ENCODE measurements around the gene PRAMEF12. TPM values are rescaled to one million over a fixed set of nuclear protein-coding genes. Genes with fewer than 3 reads are reported as not detected.
"Not testable (repeated sequence)": the region's sequence is repeated elsewhere in the genome, so short reads cannot be mapped to it uniquely, and the experiment has no call there.

The PRAMEF12 gene
- total RNA-seq (2021) (not detected in 2 replicates), Bru-seq, nascent RNA (not detected), BruChase-seq, experiment 1, labeled RNA remaining after a 2-hour chase (not detected), BruChase-seq, experiment 2, labeled RNA remaining after a 6-hour chase (not detected)
- long read RNA-seq = 0 reads

DNA sequence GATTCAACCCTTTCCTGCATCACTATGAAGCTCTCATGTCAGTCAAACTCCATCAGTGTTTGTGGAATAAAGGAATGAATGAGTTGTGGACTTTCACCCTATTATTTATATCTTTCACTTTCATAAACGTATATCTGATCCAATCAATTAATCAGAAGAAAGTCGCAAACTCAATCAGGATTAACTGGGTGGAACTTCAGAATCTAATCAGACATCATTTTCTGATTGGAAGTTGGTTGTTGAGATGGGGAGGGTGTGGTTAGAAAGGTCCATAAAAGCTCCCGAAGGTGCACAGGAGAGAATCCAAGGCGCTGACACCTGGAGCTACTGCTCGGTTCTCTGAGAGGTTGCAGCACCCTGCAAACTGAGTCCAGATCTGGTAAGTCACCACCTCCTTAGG is at the start of gene PRAMEF12:
PRAMEF12 (plus strand) TSS at position 301 of the 400 bp plus-strand sequence. CDS start 1,130 bp downstream, outside the sequence.
- Histone ChIP-seq H3K9me3 (ENCODE audit: low read depth, low read length, poor library complexity, severe bottlenecking) (no peaks in the 10 kb centered on the region), H3K36me3 (ENCODE audit: insufficient read depth, low read length, poor library complexity, severe bottlenecking) (no peaks in the 10 kb centered on the region), H3K4me3 (ENCODE audit: low read depth, low read length, poor library complexity, severe bottlenecking) (no peak within 1 kb of the TSS), H3K4me1 (ENCODE audit: insufficient read depth, low read length, poor library complexity, severe bottlenecking) (no peaks in the 10 kb centered on the region), H3K27ac (ENCODE audit: low read depth, low read length, poor library complexity, severe bottlenecking) (no peak within 1 kb of the TSS), H3K27me3 (replicated peaks; ENCODE audit: insufficient read depth, low read depth, low read length, poor library complexity) (peaks cover 5% of the 10 kb centered on the region)
- BruUV-seq (replicated peaks) = no TSS peak
- intact Hi-C loops (cut with micrococcal nuclease; ENCODE audit: unreplicated experiment) = no loop called here
- TF ChIP-seq, protein P1, sequence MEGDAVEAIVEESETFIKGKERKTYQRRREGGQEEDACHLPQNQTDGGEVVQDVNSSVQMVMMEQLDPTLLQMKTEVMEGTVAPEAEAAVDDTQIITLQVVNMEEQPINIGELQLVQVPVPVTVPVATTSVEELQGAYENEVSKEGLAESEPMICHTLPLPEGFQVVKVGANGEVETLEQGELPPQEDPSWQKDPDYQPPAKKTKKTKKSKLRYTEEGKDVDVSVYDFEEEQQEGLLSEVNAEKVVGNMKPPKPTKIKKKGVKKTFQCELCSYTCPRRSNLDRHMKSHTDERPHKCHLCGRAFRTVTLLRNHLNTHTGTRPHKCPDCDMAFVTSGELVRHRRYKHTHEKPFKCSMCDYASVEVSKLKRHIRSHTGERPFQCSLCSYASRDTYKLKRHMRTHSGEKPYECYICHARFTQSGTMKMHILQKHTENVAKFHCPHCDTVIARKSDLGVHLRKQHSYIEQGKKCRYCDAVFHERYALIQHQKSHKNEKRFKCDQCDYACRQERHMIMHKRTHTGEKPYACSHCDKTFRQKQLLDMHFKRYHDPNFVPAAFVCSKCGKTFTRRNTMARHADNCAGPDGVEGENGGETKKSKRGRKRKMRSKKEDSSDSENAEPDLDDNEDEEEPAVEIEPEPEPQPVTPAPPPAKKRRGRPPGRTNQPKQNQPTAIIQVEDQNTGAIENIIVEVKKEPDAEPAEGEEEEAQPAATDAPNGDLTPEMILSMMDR (conservative IDR thresholded peaks at IDR 0.05; ENCODE audit: low read depth, low read length) = no peak
- no peak for TF ChIP-seq EZH2 (IDR thresholded peaks at IDR 0.05; ENCODE audit: borderline replicate concordance, low read depth, low read length, poor library complexity, severe bottlenecking)
- CTCF ChIA-PET = no interaction called here
- no peak for DNase-seq (ENCODE audit: low spot score)
- POLR2A ChIA-PET (ENCODE audit: low non-redundant PET) = no interaction called here

DNA sequence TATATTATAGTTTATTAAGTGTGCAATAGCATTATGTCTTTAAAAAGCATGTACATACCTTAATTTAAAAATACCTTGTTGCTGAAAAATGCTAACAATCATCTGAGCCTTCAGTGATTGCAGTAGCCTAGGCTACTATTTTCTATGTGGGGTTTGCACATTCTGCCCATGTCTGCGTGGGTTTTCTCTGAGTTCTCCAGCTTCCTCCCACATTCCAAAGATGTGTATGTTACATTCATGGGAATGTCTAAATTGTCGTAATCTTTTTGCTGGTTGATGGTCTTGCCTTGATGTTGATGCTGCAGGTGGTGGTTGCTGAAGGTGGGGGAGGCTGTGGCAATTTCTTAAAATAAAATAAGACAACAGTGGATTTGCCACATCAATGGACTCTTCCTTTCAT is 45.1 kb upstream of the PRAMEF12 start:
- peaks cover 3% of the 10 kb centered on the region for H3K9me3 ChIP-seq (ENCODE audit: low read depth, low read length, poor library complexity, severe bottlenecking)
- no TSS peak for BruUV-seq (replicated peaks)

DNA sequence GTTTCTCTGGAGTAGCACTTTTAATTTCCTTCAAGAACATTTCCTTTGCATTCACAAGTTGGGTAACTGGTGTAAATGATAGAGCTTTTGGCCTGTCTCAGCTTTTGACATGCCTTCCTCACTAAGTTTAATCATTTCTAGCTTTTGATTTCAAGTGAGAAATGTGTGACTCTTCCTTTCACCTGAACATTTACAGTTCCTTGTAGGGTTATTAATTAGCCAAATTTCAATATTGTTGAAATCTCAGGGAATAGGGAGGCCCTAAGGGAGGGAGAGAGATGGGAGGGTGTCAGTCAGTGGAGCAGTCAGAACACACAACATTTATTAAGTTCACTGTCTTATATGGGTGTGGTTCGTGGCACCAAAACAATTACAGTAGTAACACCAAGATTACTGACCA is 43.4 kb upstream of the PRAMEF12 start:
- Histone ChIP-seq H3K27ac (ENCODE audit: low read depth, low read length, poor library complexity, severe bottlenecking) (no peak overlapping the region), H3K36me3 (ENCODE audit: insufficient read depth, low read length, poor library complexity, severe bottlenecking) (no peaks in the 10 kb centered on the region), H3K4me1 (ENCODE audit: insufficient read depth, low read length, poor library complexity, severe bottlenecking) (no peaks in the 10 kb centered on the region), H3K27me3 (replicated peaks; ENCODE audit: insufficient read depth, low read depth, low read length, poor library complexity) (peaks cover 15% of the 10 kb centered on the region), H3K9me3 (ENCODE audit: low read depth, low read length, poor library complexity, severe bottlenecking) (peaks cover 3% of the 10 kb centered on the region), H3K4me3 (ENCODE audit: low read depth, low read length, poor library complexity, severe bottlenecking) (no peak overlapping the region)
- CTCF ChIA-PET = no interaction called here
- intact Hi-C loops (cut with micrococcal nuclease; ENCODE audit: unreplicated experiment) = no loop called here
- TF ChIP-seq, protein P1 (conservative IDR thresholded peaks at IDR 0.05; ENCODE audit: low read depth, low read length) = no peak
- TF ChIP-seq EZH2 (IDR thresholded peaks at IDR 0.05; ENCODE audit: borderline replicate concordance, low read depth, low read length, poor library complexity, severe bottlenecking) = no peak
- BruUV-seq (replicated peaks) = no TSS peak
- POLR2A ChIA-PET (ENCODE audit: low non-redundant PET) = no interaction called here
- no peak for DNase-seq (ENCODE audit: low spot score)

More for the DNA sequence above, 45.1 kb upstream of the PRAMEF12 start:
- H3K4me1 ChIP-seq (ENCODE audit: insufficient read depth, low read length, poor library complexity, severe bottlenecking) = no peaks in the 10 kb centered on the region
- intact Hi-C loops (cut with micrococcal nuclease; ENCODE audit: unreplicated experiment) = no loop called here
- TF ChIP-seq EZH2 (IDR thresholded peaks at IDR 0.05; ENCODE audit: borderline replicate concordance, low read depth, low read length, poor library complexity, severe bottlenecking) = no peak
- TF ChIP-seq, protein P1 (conservative IDR thresholded peaks at IDR 0.05; ENCODE audit: low read depth, low read length) = no peak
- H3K4me3 ChIP-seq (ENCODE audit: low read depth, low read length, poor library complexity, severe bottlenecking) = no peak overlapping the region
- POLR2A ChIA-PET (ENCODE audit: low non-redundant PET) = no interaction called here
- no peak overlapping the region for H3K27ac ChIP-seq (ENCODE audit: low read depth, low read length, poor library complexity, severe bottlenecking)
- no peak for DNase-seq (ENCODE audit: low spot score)
- CTCF ChIA-PET = no interaction called here
- no peaks in the 10 kb centered on the region for H3K36me3 ChIP-seq (ENCODE audit: insufficient read depth, low read length, poor library complexity, severe bottlenecking)
- H3K27me3 ChIP-seq (replicated peaks; ENCODE audit: insufficient read depth, low read depth, low read length, poor library complexity) = peaks cover 8% of the 10 kb centered on the region

DNA sequence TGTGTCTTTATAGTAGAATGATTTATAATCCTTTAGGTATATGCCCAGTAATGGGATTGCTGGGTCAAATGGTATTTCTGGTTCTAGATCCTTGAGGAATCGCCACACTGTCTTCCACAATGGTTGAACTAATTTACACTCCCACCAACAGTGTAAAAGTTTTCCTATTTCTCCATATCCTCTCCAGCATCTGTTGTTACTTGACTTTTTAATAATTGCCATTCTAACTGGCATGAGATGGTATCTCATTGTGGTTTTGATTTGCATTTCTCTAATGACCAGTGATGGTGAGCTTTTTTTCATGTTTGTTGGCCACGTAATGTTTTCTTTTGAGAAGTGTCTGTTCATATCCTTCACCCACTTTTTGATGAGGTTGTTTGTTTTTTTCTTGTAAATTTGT is 42.5 kb upstream of the PRAMEF12 start:
- H3K9me3 ChIP-seq (ENCODE audit: low read depth, low read length, poor library complexity, severe bottlenecking); intact Hi-C loops (cut with micrococcal nuclease; ENCODE audit: unreplicated experiment); POLR2A ChIA-PET (ENCODE audit: low non-redundant PET); H3K4me3 ChIP-seq (ENCODE audit: low read depth, low read length, poor library complexity, severe bottlenecking); BruUV-seq (replicated peaks); H3K36me3 ChIP-seq (ENCODE audit: insufficient read depth, low read length, poor library complexity, severe bottlenecking); DNase-seq (ENCODE audit: low spot score); H3K27ac ChIP-seq (ENCODE audit: low read depth, low read length, poor library complexity, severe bottlenecking); CTCF ChIA-PET; H3K4me1 ChIP-seq (ENCODE audit: insufficient read depth, low read length, poor library complexity, severe bottlenecking): not testable (repeated sequence)
- H3K27me3 ChIP-seq (replicated peaks; ENCODE audit: insufficient read depth, low read depth, low read length, poor library complexity) = peaks cover 13% of the 10 kb centered on the region

All from A673 (cell line).